OCI-LY7 (cell line): ENCODE measurements around the gene TPD52L2. TPM values are rescaled to one million over a fixed set of nuclear protein-coding genes. Genes with fewer than 3 reads are reported as not detected.
A peak's percentile ranks its signal among the peaks of the same experiment; 100 is the strongest.

Experiments used
- BruUV-seq: library from RNA; stranded (reverse); fragments of 400-500 nt; replicated peaks from 2 replicates; lab custom pipeline; 2021; lab: Mats Ljungman, UMichigan
- CTCF ChIA-PET: fragments of 300-600 bp; sonication (Branson Sonifier 250); formaldehyde crosslinking; loops from one replicate; lab custom pipeline; 2022; ENCODE audit warnings: antibody characterized with exemption; ENCODE audit not compliant: unreplicated experiment; lab: Charles Lee
- POLR2A ChIA-PET: fragments of 300-600 bp; sonication (Branson Sonifier 250); formaldehyde crosslinking; loops from one replicate; lab custom pipeline; 2022; ENCODE audit warnings: antibody characterized with exemption; lab: Charles Lee
- DNase-seq: peaks from one replicate; pipeline ENCODE4 v3.0.0-alpha.2; 2015; ENCODE audit warnings: low spot score
- H2AFZ ChIP-seq: fragments of 200-600 bp; sonication (generic), shearing (Covaris generic); 2 replicates; pipeline ENCODE4 v1.6.1; 2014; ENCODE audit warnings: mild to moderate bottlenecking, antibody characterized with exemption, low read length, moderate library complexity
- H3K27ac ChIP-seq: fragments of 200-600 bp; sonication (generic); 2 replicates; pipeline ENCODE4 v1.5.1; 2014; ENCODE audit warnings: mixed run types, low read depth, mild to moderate bottlenecking, moderate library complexity, low read length, inconsistent platforms; ENCODE audit not compliant: poor library complexity, severe bottlenecking
- H3K36me3 ChIP-seq: fragments of 200-600 bp; sonication (generic); 2 replicates; pipeline ENCODE4 v1.6.1; 2014; ENCODE audit warnings: mild to moderate bottlenecking, antibody characterized with exemption, low read length, moderate library complexity, mixed read lengths; ENCODE audit not compliant: insufficient read depth
- H3K4me1 ChIP-seq: fragments of 200-600 bp; sonication (generic); 2 replicates; pipeline ENCODE4 v1.5.1; 2014; ENCODE audit warnings: mild to moderate bottlenecking, low read length; ENCODE audit not compliant: insufficient read depth, poor library complexity, severe bottlenecking
- H3K4me2 ChIP-seq: fragments of 200-600 bp; sonication (generic); 2 replicates; pipeline ENCODE4 v1.6.1; 2014; ENCODE audit warnings: mild to moderate bottlenecking, low read length
- H3K4me3 ChIP-seq: fragments of 200-600 bp; sonication (generic); 2 replicates; pipeline ENCODE4 v1.5.1; 2014; ENCODE audit warnings: mild to moderate bottlenecking, low read depth, low read length; ENCODE audit not compliant: poor library complexity, severe bottlenecking
- H3K79me2 ChIP-seq: fragments of 200-600 bp; sonication (generic); 2 replicates; pipeline ENCODE4 v1.6.1; 2016; ENCODE audit warnings: low read depth, mild to moderate bottlenecking, low read length, moderate library complexity, mixed read lengths; ENCODE audit not compliant: insufficient read depth
- H3K9me2 ChIP-seq: fragments of 200-600 bp; sonication (generic); 2 replicates; pipeline ENCODE4 v1.6.1; 2016; ENCODE audit warnings: mild to moderate bottlenecking, low read length, mixed read lengths; ENCODE audit not compliant: insufficient read depth
- H3K9me3 ChIP-seq: fragments of 200-600 bp; sonication (generic); 2 replicates; pipeline ENCODE4 v1.6.1; 2014; ENCODE audit warnings: mild to moderate bottlenecking, mixed run types, low read length, mixed read lengths
- H4K20me1 ChIP-seq: fragments of 200-600 bp; sonication (generic); 2 replicates; pipeline ENCODE4 v1.6.1; 2014; ENCODE audit warnings: mild to moderate bottlenecking, antibody characterized with exemption, low read length, moderate library complexity, mixed read lengths; ENCODE audit not compliant: insufficient read depth
- EZH2phosphoT487 ChIP-seq: fragments of 200-600 bp; sonication (generic); IDR thresholded peaks from 2 replicates; pipeline ENCODE4 v1.6.1; 2018; ENCODE audit warnings: low read depth, borderline replicate concordance, mild to moderate bottlenecking, mixed run types, antibody characterized with exemption, low read length, moderate library complexity, mixed read lengths
- intact Hi-C: fragments of 100-400 bp; cut with micrococcal nuclease; formaldehyde crosslinking; loops from one replicate; pipeline ENCODE4 v1.10.0; 2022; ENCODE audit not compliant: unreplicated experiment
- total RNA-seq, 2 experiments: library from RNA; depleted of rRNA in 1 of 2; stranded (reverse); fragments of >200 nt in 1 of 2; shearing (Covaris generic) in 1 of 2; gene quantifications; 2 replicates each; pipeline ENCODE4 v1.2.3, GENCODE V29; 2014 to 2022
- TF ChIP-seq, protein P1 (sequence below): fragments of 200-600 bp; sonication (generic); conservative IDR thresholded peaks from 2 replicates; pipeline ENCODE4 v1.5.1; 2014; ENCODE audit warnings: mild to moderate bottlenecking, antibody characterized with exemption, low read length, moderate library complexity, mixed read lengths

TPD52L2 gene
- total RNA-seq, 2 experiments from 2014 or later, result 27.2 to 51.0 TPM

DNA sequence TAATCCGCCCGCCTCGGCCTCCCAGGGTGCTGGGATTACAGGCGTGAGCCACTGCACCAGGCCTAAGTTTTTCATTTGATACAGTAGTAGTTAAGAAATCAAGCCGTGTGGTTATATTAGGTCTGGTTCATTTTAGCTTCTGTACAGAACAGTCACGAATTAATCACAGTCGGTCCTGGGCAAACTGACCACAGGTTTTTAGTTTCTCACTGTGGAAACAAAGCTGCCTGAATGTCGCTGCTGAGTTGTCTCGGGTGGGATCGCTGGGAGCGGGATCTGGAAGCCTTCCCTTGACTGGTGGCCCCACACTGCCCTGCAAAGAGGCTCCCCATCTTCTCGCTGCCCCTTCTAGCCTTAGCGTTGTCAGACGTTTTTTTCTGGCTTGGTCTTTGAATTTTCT lies 72.5 kb downstream of the TPD52L2 start:
- Histone ChIP-seq H3K79me2 (no peaks in the 10 kb centered on the region), H3K4me1 (peaks cover 13% of the 10 kb centered on the region), H3K36me3 (peaks cover 62% of the 10 kb centered on the region), H3K9me3 (no peaks in the 10 kb centered on the region), H3K9me2 (no peaks in the 10 kb centered on the region), H3K27ac (no peak overlapping the region), H3K4me2 (no peak overlapping the region), H4K20me1 (no peaks in the 10 kb centered on the region), H2AFZ (no peak overlapping the region), H3K4me3 (no peak overlapping the region)
- TF ChIP-seq EZH2phosphoT487, result no peak
- TF ChIP-seq, protein P1, sequence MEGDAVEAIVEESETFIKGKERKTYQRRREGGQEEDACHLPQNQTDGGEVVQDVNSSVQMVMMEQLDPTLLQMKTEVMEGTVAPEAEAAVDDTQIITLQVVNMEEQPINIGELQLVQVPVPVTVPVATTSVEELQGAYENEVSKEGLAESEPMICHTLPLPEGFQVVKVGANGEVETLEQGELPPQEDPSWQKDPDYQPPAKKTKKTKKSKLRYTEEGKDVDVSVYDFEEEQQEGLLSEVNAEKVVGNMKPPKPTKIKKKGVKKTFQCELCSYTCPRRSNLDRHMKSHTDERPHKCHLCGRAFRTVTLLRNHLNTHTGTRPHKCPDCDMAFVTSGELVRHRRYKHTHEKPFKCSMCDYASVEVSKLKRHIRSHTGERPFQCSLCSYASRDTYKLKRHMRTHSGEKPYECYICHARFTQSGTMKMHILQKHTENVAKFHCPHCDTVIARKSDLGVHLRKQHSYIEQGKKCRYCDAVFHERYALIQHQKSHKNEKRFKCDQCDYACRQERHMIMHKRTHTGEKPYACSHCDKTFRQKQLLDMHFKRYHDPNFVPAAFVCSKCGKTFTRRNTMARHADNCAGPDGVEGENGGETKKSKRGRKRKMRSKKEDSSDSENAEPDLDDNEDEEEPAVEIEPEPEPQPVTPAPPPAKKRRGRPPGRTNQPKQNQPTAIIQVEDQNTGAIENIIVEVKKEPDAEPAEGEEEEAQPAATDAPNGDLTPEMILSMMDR, result no peak
- DNase-seq, result no peak
- intact Hi-C loops, result no loop called here
- ChIA-PET CTCF (no interaction called here), POLR2A (no interaction called here)
- BruUV-seq, result no TSS peak

DNA sequence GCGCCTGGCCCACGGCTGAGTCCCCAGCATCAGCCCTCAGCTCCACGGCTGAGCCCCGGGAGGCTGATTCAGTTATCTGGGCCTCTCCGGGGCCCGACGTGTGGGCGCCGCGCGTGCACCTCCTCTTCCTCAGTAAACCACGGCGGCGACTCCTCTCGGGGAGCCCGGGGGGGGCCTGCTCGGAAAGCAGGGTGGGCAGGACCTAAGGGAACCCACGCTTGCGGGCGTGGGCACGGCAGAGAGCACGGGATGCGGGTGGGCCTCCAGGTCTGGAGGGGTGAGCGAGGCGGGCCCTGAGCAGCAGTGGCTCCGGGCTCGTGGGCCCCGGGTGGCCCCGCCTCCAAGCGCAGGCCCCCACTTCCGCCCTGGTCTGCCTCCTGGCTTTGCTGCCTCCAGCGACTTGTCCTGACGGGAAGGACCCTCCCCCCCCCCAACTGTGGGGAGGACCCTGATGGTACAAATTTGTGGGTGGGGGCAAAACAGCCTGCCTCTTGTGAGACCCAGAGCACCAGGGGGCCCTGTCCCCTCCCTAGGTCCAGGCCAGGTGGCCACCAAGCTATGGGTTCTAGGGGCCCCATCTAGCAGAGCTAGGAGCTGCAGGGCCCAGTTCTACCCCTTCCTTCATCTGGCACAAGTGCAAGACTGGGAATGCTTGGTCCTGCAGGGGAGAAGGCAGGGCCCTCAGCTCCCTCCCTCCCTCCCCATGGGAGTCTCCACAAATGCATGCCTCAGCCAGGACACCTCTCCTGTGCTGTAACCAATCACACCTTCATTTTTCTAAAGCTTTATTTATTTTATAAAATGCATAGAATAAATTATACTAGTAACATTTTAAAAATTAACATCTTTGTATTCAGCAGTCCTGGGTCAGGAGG lies 74.2 kb downstream of the TPD52L2 start:
- TF ChIP-seq EZH2phosphoT487, result no peak
- TF ChIP-seq, protein P1, result no peak
- Histone ChIP-seq H3K79me2 (no peaks in the 10 kb centered on the region), H3K36me3 (peaks cover 64% of the 10 kb centered on the region), H3K9me3 (no peaks in the 10 kb centered on the region), H3K27ac (no peak overlapping the region), H4K20me1 (no peaks in the 10 kb centered on the region), H3K4me1 (peaks cover 14% of the 10 kb centered on the region), H3K4me3 (no peak overlapping the region), H2AFZ (no peak overlapping the region), H3K4me2 (no peak overlapping the region), H3K9me2 (no peaks in the 10 kb centered on the region)
- no TSS peak for BruUV-seq
- ChIA-PET POLR2A (interaction anchor here (0.8 kb wide), 1 partner anchor 123 kb away, joined by 4 read pairs; no protein-coding TSS in a partner anchor), CTCF (no interaction called here)
- intact Hi-C loops, result no loop called here
- no peak for DNase-seq

DNA sequence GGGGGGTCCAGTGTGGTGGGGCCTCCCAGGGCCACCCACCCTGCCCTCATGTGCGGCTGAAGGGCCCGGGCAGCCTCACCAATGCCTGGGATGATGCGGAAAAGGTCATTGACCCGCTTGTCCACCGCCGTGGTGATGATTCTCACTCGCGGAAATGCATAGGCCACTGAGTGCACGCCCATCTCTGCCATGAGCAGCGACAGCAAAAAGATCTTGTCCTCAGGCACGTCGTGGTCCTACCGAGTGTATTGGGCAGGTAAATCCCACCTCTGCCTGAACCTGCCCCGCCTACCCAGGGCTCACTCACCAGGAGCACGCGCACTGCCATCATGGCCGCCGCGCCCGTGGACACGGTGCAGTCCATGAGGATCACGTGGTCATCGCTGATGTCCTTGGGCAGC lies 75.0 kb downstream of the TPD52L2 start:
- BruUV-seq, result TSS peak; percentile 69
- TF ChIP-seq, protein P1, result no peak
- no peak for TF ChIP-seq EZH2phosphoT487
- CTCF ChIA-PET, result no interaction called here
- Histone ChIP-seq H3K4me1 (peaks cover 14% of the 10 kb centered on the region), H3K27ac (no peak overlapping the region), H3K79me2 (no peaks in the 10 kb centered on the region), H3K4me3 (no peak overlapping the region), H3K9me3 (no peaks in the 10 kb centered on the region), H4K20me1 (no peaks in the 10 kb centered on the region), H3K9me2 (no peaks in the 10 kb centered on the region), H3K4me2 (no peak overlapping the region), H3K36me3 (peaks cover 64% of the 10 kb centered on the region), H2AFZ (no peak overlapping the region)
- POLR2A ChIA-PET, result interaction anchor here (0.8 kb wide), 1 partner anchor 122 kb away, joined by 4 read pairs; no protein-coding TSS in a partner anchor
- intact Hi-C loops, result no loop called here
- no peak for DNase-seq
